Measurements from ENCODE around the gene TSPAN32.

GRCh38 chr11:2346014-2346413 lies 44.2 kb downstream of the TSPAN32 start:
- TF ChIP-seq CTCF (tag by site-specific recombination; IDR thresholded peaks at IDR 0.05) (no peak), REST (tag by site-specific recombination; IDR thresholded peaks at IDR 0.05) (no peak), ZNF560 (tag by site-specific recombination; IDR thresholded peaks at IDR 0.05; ENCODE audit: borderline replicate concordance) (no peak), ZNF624 (tag by site-specific recombination; IDR thresholded peaks at IDR 0.05) (no peak), ZNF664 (tag by site-specific recombination; IDR thresholded peaks at IDR 0.05) (no peak), ZNF133 (tag by site-specific recombination; IDR thresholded peaks at IDR 0.05) (no peak), ZNF561 (tag by site-specific recombination; IDR thresholded peaks at IDR 0.05; ENCODE audit: borderline replicate concordance) (no peak), PRDM1 (tag by site-specific recombination; IDR thresholded peaks at IDR 0.05) (no peak), ZNF785 (tag by site-specific recombination; IDR thresholded peaks at IDR 0.05) (no peak)
